DLD1 (cell line): ENCODE data around the gene MAP2K2.

Experiments
- in situ Hi-C: cut with HindIII; loops from 2 replicates; pipeline ENCODE4 v1.10.0; 2017; ENCODE audit warnings: low sequenced_read_pairs

The MAP2K2 gene

DNA sequence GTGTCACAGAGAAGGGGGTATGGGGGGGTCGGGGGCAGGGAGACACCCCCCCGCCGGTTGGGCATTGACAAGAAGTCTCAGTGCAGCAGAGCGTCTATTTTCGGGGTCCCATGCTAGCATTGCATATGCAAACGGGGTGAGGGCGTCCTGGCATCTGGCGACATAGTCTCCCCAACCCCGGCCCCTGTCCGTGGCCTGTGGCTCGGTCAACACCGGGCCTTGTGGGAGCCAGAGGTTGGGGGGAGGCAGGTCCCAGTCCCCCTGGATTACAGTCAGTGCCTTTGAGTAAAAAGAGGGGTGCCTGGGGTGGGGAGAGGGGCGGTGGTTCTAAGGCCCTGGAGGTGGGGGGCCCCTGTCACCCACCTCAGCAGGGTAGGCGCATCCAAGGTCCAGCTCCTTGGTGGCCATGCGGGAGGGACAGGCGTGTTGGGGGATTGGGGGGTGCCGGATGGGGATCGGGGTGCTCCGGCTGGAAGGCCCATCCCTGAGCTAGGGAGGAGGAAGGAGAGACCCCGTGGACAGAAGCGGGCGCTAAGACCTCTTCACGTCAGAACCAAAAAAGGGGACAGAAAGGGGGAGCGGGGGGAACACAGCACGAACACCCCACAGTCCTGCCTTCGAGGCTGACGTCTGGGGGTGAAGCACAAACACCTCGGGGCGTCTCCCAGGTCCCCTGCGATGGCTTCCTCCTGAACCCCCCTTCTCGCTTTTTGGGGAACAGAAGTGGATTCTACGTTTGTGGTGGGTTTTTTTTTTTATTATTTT is 78.1 kb downstream of the MAP2K2 start:
- in situ Hi-C loops, result no loop called here

DNA sequence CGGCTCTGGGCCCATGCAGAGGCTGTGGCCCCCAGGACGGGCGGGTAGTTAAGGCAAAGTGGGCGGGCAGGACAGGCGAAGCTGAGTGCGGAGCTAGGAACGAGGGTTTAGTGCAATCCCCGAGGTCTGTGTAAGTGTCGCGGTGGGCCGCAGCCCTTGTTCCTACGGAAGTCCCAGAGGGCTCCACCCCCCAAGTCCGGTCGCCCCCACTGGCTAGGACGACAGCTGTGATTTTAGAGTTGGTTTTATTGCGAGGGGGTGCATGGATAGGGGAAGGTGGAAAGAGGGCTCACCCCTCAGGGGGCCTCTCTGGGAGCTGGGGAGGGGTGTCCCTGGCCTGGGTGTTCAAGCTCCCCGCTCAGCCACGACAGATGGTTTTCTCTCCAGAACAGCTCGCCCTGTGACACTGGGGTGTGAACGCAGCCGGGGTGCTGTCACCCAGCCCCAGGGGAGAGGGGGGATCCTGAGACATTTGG is 78.9 kb downstream of the MAP2K2 start:
- in situ Hi-C loops, result no loop called here

DNA sequence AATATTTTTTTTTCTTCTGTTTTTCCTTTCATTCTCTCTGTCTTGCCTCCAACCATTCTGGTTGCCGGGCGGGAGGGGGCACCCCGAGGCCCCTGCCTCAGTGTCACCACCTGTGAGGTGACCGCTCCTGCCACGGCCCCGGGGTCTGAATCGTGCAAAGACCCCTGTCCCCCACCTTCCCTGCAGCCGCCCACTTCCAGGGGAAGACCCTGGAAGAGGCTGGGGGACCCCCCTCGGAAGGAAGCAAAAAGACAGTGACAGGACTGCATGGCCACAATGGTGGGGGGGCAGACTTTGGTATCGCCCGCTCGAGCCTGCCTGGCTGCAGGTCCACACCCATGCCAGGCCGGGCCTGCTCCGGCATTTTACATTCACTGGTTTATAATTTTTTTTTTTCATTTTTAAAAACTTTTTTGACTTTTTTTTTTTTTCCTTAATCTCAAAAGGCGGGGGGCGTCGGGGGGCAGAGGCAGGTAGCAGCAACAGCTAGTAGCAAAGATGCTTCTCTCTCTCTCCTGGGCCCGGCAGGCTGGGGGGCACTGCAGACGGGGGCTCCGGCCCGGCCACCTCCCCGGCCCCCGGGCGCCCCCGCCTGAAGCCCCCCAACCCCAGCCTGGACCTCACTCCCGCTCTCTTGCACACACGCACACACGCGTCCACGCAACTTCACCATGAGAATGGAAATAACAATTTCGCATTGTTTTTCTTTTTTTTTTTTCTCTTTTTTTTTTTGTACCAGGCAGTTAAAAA is 79.8 kb downstream of the MAP2K2 start:
- in situ Hi-C loops, result no loop called here

DNA sequence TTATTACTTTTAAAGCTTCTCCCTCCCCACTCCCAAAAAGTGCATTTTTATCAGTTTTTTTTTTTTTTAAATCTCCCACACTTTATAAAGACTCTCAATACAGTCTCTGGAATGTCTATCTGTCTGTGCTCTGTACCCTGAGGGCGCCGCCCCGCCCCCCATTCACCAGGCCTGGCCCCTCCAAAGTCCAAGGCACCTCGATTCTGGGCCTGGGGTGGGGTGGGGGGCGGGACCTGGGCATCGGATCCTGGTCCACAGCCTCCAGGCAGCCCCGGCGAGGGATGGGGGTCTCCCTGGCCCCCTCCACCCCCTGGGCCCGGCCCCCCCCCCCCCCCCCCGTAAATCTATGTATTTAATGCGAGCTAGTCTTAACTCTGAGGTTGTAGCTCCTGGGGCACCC is 80.5 kb downstream of the MAP2K2 start:
- in situ Hi-C loops, result no loop called here

DNA sequence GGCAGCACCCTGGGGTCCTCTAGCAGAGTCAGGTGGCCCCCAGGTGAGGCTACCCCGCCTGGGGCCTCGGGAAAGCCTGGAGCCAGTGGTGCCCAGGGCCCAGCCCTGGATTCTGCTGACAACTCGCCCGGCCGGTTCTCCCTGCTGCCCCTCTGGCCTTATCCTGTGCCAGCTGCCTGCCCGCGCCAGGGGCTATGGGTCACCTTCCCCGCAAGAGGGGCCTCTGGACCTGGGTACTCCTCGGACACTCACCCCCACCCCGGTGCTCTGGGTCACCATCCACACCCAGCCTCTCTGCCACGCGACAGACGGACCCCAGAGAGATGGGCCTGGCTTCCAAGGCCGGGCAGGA is 81.2 kb downstream of the MAP2K2 start:
- in situ Hi-C loops, result no loop called here

DNA sequence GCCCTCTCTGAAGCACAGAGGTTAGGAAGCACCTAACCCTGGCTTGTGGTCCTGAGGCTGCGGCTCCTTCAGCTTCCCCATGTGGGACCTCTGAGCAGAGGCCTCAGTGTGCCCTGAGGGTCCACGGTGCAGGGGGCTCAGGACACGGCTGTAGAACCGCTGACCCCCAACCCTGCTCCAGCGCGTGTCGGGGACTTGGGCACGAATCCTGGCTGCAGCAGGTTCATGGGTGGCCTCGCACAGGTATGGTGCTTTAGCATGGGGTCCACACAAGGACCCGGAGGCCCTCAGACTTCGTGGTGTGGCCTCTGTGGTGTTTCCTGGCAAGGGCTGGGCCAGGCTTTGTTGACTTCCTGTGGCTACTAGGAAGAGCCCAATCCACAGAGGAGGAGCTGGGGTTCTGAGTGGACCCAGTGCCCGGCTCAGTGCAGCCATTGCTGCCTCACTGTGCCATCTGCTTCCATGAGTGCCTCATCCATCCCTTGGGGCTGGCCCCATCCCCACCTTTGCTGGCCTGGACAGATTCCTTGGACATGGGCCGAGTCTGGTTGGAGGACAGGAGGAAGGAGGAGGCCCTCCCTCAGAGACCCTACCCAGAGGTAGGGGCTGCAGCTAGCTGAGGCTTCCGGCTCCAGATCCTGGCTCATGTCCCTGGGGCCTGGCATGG is 81.7 kb downstream of the MAP2K2 start:
- in situ Hi-C loops, result no loop called here
